ENCODE results near the gene GLMP.

The GLMP gene

DNA sequence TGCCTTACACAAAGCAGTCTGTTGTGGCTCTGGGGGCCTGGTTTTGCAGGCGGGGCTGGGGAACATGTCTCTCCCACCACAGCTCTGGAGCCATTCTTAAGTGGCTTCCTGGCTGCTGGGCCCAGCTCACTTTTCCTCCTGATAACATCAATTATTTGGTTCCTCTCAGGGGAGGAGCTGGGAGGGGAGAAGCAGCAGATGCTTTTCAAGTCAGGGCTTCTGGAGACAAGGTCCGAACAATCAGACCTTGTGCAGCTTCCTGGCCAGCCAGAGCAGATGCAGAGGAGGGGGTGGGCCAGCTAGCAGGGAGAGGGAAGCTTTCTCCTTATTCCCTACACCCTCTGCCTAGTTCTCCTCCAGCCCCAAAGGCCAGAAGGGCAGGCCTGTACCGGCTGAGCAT is 44.0 kb downstream of the GLMP start:
- no peak overlapping the region; the same call in 1 of the 2 replicates for H3K27ac ChIP-seq

DNA sequence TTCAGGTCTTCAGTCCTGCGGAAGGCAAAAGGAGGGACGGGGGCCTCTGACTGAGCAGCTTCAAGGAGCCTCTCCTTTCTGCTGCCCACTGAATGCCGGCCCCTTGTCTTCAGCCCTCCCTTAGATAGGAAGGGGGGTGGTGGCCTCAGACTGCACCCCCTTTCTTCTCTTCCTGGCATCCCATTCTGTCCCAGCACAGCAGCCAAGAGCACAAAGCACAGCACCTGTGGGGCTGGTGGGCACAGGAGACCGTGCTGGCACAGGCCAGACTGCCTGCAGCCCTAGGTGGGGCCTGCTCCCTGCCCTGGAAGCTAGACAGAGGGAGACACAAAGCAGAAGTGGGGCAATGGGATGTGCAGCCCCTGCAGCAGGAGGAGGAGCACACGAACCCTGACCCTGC is 45.9 kb downstream of the GLMP start:
- H3K27ac ChIP-seq, result peak overlapping the region; percentile 55; the same call in 1 of the 2 replicates
- TF ChIP-seq ZFX (IDR thresholded peaks at IDR 0.05; ENCODE audit: borderline replicate concordance), result no peak
- TF ChIP-seq, protein P1, sequence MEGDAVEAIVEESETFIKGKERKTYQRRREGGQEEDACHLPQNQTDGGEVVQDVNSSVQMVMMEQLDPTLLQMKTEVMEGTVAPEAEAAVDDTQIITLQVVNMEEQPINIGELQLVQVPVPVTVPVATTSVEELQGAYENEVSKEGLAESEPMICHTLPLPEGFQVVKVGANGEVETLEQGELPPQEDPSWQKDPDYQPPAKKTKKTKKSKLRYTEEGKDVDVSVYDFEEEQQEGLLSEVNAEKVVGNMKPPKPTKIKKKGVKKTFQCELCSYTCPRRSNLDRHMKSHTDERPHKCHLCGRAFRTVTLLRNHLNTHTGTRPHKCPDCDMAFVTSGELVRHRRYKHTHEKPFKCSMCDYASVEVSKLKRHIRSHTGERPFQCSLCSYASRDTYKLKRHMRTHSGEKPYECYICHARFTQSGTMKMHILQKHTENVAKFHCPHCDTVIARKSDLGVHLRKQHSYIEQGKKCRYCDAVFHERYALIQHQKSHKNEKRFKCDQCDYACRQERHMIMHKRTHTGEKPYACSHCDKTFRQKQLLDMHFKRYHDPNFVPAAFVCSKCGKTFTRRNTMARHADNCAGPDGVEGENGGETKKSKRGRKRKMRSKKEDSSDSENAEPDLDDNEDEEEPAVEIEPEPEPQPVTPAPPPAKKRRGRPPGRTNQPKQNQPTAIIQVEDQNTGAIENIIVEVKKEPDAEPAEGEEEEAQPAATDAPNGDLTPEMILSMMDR (IDR thresholded peaks at IDR 0.05), result no peak

More for the DNA sequence above, 44.0 kb downstream of the GLMP start:
- TF ChIP-seq, protein P1 (IDR thresholded peaks at IDR 0.05), result no peak
- TF ChIP-seq ZFX (IDR thresholded peaks at IDR 0.05; ENCODE audit: borderline replicate concordance), result no peak

DNA sequence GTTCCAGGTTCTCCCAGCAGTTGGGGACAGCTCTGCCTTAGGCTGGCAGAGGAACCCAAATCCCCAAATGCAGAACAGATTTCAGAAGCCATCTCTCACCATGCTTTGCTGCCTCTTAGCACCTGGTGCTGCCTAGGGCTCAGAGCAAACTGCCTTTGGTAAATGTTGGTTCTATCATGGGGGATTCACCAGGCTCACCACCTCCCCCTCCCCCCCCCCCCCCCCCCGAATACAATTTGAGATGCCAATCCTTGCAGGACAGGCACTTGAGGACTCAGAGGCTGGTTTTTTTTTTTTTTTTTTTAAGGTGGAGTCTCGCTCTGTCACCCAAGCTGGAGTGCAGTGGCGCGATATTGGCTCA is 47.2 kb downstream of the GLMP start:
- TF ChIP-seq, protein P1 (IDR thresholded peaks at IDR 0.05), result no peak
- no peak for TF ChIP-seq ZFX (IDR thresholded peaks at IDR 0.05; ENCODE audit: borderline replicate concordance)
- H3K27ac ChIP-seq, result peak overlapping the region; percentile 55

DNA sequence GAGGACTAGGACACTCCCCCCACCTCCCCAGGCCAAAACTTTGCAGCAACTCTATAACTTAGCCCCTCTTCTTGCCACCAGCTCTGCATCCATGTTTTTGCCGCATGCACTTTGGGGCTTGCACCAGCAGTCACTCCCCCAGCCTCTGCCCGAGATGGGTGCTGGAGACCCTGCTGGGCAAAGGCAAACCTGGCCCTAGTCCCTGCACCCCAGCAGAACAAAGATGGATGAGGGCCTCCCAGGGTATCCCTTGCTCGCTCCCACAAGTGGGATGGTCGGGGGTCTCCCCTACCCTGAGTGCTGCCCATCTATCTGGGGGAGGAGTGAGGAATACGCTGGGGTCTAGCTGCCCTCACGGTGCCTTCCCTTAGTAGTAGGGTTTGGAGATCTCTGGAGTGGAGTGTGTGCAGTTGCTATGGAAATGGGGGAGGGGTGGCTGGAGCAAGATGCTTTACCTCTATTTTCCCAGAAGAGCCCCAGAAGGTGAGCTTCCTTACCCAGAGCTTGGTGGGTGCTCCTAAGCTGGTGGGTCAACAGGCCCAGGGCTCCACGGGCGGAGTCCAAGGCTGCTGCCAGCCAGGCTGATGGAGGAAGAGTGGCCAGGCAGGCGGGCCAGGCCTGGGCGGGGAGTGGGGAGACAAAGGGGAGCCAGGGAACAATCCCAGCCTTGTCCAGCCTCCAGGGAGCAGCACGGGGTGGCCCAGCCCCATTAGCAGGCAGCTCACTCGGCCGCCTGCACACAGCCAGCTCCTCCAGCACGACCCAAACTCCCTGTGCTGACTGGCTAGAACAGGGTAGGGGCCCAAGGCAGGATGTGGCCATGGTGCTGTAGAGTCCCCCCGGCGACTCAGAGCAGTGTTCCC is 47.8 kb downstream of the GLMP start, which contains the start of gene PAQR6:
TSS of gene PAQR6 (minus strand) at position 597 of the 863 bp plus-strand sequence. CDS start 1,325 bp downstream, outside the sequence.
- TF ChIP-seq, protein P1 (IDR thresholded peaks at IDR 0.05), result no peak
- no peak for TF ChIP-seq ZFX (IDR thresholded peaks at IDR 0.05; ENCODE audit: borderline replicate concordance)
- peak within 1 kb of the TSS; percentile 55 for H3K27ac ChIP-seq

DNA sequence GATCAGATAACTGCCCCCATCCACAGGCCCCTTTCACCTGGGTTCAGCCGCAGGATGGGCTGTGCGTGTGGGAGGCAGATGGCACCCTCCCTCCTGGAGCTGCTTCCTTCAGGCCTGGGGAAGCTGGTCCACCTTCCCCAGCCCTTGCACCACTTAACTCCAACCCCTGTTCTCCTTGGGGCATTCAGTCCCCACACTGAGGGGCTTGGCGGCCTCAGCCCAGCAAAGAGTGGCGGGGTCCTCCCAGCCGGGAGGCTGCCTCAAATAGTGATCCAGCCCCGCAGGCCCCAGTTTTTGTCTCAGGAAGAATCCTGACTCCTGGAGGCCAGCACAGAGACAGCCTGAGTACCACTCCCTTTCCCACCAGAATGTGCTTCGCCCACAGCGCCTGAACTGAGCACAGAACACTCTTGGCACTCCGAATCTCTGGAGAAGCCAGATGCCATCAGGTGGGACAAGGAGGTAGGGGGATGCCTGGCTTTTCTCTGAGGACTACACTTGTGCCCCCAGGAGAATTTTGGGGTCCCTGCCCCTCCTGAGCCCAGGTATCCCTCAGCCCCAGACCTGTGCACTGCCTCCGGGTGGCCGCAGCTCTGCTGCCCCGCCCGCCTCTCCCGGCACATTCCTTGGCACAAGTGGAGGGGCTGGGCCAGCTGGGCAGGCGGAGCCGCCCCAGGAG is 48.6 kb downstream of the GLMP start:
- TF ChIP-seq ZFX (IDR thresholded peaks at IDR 0.05; ENCODE audit: borderline replicate concordance), result no peak
- TF ChIP-seq, protein P1 (IDR thresholded peaks at IDR 0.05), result no peak; the same call in 1 of the 2 replicates
- H3K27ac ChIP-seq, result peak overlapping the region; percentile 55

DNA sequence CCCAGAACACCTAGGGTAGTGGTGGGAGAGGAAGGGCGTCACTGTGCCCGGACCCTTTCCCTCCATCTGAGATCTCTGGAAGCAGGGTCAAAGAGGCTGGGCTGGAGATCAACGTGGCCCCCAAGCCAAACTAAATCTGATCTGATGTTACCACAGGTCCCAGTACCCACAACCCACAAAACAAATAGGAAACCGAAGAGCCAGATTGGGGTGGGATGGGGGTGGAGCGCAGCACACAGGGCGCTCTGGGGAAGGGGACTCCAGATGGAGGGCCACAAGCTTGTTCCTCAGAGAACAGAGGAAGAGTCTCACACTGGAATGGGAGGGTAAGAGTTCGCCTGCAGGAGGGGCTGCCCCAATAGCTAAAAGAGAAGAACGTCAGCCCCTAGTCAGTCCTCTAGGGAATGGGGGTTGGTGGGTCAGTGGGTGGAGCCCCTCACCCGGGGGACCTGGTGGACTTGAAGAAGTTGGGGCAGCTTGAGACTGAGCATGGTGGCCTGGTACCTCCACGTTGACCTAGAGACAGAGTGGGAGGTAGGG is 49.2 kb downstream of the GLMP start:
- TF ChIP-seq, protein P1 (IDR thresholded peaks at IDR 0.05), result no peak
- TF ChIP-seq ZFX (IDR thresholded peaks at IDR 0.05; ENCODE audit: borderline replicate concordance), result no peak
- H3K27ac ChIP-seq, result peak overlapping the region; percentile 55
